Trophoblast cell (in vitro differentiated cells and primary cell): ENCODE data around the gene KRTAP20-4.

Experiments
- DNase-seq, 2 donors: peaks; one replicate each; pipeline ENCODE4 v3.0.0-alpha.2; 2016
- H2AFZ ChIP-seq: 2 replicates; pipeline ENCODE4 v1.6.1; 2013; ENCODE audit warnings: low read length, moderate library complexity, mild to moderate bottlenecking; ENCODE audit not compliant: insufficient read depth, poor library complexity
- H2AK5ac ChIP-seq: 2 replicates; pipeline ENCODE4 v1.6.1; 2013; ENCODE audit warnings: mild to moderate bottlenecking, low read length
- H2BK120ac ChIP-seq: 2 replicates; pipeline ENCODE4 v1.6.1; 2013; ENCODE audit warnings: low read length, mild to moderate bottlenecking, moderate library complexity; ENCODE audit not compliant: insufficient read depth, poor library complexity
- H2BK12ac ChIP-seq: 2 replicates; pipeline ENCODE4 v1.6.1; 2013; ENCODE audit warnings: mild to moderate bottlenecking, low read length, moderate library complexity
- H2BK5ac ChIP-seq: 2 replicates; pipeline ENCODE4 v1.6.1; 2013; ENCODE audit warnings: low read length, low read depth, moderate library complexity, mild to moderate bottlenecking; ENCODE audit not compliant: poor library complexity
- H3K14ac ChIP-seq: 2 replicates; pipeline ENCODE4 v1.6.1; 2013; ENCODE audit warnings: mild to moderate bottlenecking, low read length
- H3K18ac ChIP-seq: 2 replicates; pipeline ENCODE4 v1.6.1; 2013; ENCODE audit warnings: mild to moderate bottlenecking, low read length
- H3K23ac ChIP-seq: 2 replicates; pipeline ENCODE4 v1.6.1; 2013; ENCODE audit warnings: low read length
- H3K27ac ChIP-seq: 2 replicates; pipeline ENCODE4 v1.5.1; 2013; ENCODE audit warnings: low read depth, mild to moderate bottlenecking, inconsistent platforms, low read length, moderate library complexity
- H3K27me3 ChIP-seq: 2 replicates; pipeline ENCODE4 v1.6.1; 2013; ENCODE audit warnings: inconsistent platforms, mild to moderate bottlenecking, low read length, moderate library complexity; ENCODE audit not compliant: insufficient read depth
- H3K36me3 ChIP-seq, 2 experiments: 1 replicate in 1 of 2; 2 replicates in 1 of 2; pipeline ENCODE4 v1.6.1; 2013; ENCODE audit warnings: low read length in 2 of 2, mild to moderate bottlenecking in 2 of 2, moderate library complexity in 1 of 2; ENCODE audit not compliant: insufficient read depth in 2 of 2, control insufficient read depth in 1 of 2
- H3K4ac ChIP-seq: 2 replicates; pipeline ENCODE4 v1.6.1; 2013; ENCODE audit warnings: low read depth, mild to moderate bottlenecking, low read length, moderate library complexity
- H3K4me1 ChIP-seq, 2 experiments: 1 replicate in 1 of 2; 2 replicates in 1 of 2; pipeline ENCODE4 v1.6.1; 2013; ENCODE audit warnings: low read length in 2 of 2, mild to moderate bottlenecking in 2 of 2, moderate library complexity in 1 of 2; ENCODE audit not compliant: insufficient read depth in 2 of 2, control insufficient read depth in 1 of 2
- H3K4me2 ChIP-seq: 2 replicates; pipeline ENCODE4 v1.6.1; 2013; ENCODE audit warnings: inconsistent platforms, mild to moderate bottlenecking, low read length, moderate library complexity
- H3K4me3 ChIP-seq: 2 replicates; pipeline ENCODE4 v1.5.1; 2013; ENCODE audit warnings: mild to moderate bottlenecking, low read depth, low read length, inconsistent platforms
- H3K79me1 ChIP-seq: one replicate; pipeline ENCODE4 v1.6.1; 2013; ENCODE audit warnings: low read length
- H3K79me2 ChIP-seq: 2 replicates; pipeline ENCODE4 v1.6.1; 2013; ENCODE audit warnings: low read length, mild to moderate bottlenecking; ENCODE audit not compliant: control insufficient read depth, insufficient read depth, poor library complexity
- H3K9ac ChIP-seq: 2 replicates; pipeline ENCODE4 v1.6.1; 2013; ENCODE audit warnings: mild to moderate bottlenecking, low read length
- H3K9me3 ChIP-seq: 2 replicates; pipeline ENCODE4 v1.6.1; 2013; ENCODE audit warnings: low read depth, mild to moderate bottlenecking, control low read depth, inconsistent platforms, low read length; ENCODE audit not compliant: insufficient read depth
- H4K12ac ChIP-seq: 2 replicates; pipeline ENCODE4 v1.6.1; 2013; ENCODE audit warnings: low read depth, mild to moderate bottlenecking, low read length, moderate library complexity
- H4K8ac ChIP-seq: 2 replicates; pipeline ENCODE4 v1.6.1; 2013; ENCODE audit warnings: low read depth, mild to moderate bottlenecking, low read length, moderate library complexity
- H4K91ac ChIP-seq: one replicate; pipeline ENCODE4 v1.6.1; 2013; ENCODE audit warnings: low read depth, mild to moderate bottlenecking, low read length, moderate library complexity
- WGBS: extraction: QIAGEN DNeasy Blood & Tissue Kit; methylation state at CpG from one replicate; pipeline ENCODE4 v1.1.7; 2013; ENCODE audit warnings: missing lambda C conversion rate; ENCODE audit not compliant: insufficient read length, insufficient coverage; ENCODE audit errors: extremely low coverage; 5-methylcytosine and 5-hydroxymethylcytosine counted together

The KRTAP20-4 gene

DNA sequence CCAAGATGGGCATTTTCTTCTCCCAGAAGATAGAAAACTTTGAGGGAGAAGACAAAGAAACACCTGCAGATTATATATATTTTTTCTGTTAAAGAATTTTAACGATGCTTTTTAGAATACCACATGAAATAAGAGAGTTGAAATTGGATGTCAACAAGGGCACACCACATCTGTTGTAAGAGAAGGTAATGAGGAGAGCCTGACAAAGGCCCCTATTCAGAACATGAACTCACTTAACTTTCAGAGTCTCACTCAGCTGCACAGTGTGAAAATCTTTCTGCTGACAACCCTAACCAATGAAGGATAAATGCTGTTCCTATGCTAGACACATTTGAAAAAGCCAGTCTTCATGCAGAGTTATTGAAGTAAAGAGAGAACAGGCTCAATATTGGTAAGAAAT is 37.6 kb upstream of the KRTAP20-4 start:
- no peaks in the 10 kb centered on the region for H3K9me3 ChIP-seq
- no peaks in the 10 kb centered on the region for H3K36me3 ChIP-seq
- H3K27ac ChIP-seq: no peak overlapping the region
- no peak overlapping the region for H3K4me3 ChIP-seq
- H2BK120ac ChIP-seq: no peak overlapping the region
- H3K79me2 ChIP-seq: no peaks in the 10 kb centered on the region
- no peak overlapping the region for H4K8ac ChIP-seq
- no peak overlapping the region for H4K91ac ChIP-seq
- H4K12ac ChIP-seq: no peak overlapping the region
- no peak overlapping the region for H2BK12ac ChIP-seq
- H3K27me3 ChIP-seq: no peaks in the 10 kb centered on the region
- no CpG with 5 or more reads among the region's 1 CpG for WGBS
- no peak overlapping the region for H3K4ac ChIP-seq
- H3K18ac ChIP-seq: no peak overlapping the region
- DNase-seq: no peak
- no peak overlapping the region for H2AK5ac ChIP-seq
- no peak overlapping the region for H3K23ac ChIP-seq
- H2AFZ ChIP-seq: no peak overlapping the region
- no peak overlapping the region for H2BK5ac ChIP-seq
- no peaks in the 10 kb centered on the region for H3K79me1 ChIP-seq
- no peak overlapping the region for H3K4me2 ChIP-seq
- no peak overlapping the region for H3K14ac ChIP-seq
- no peak overlapping the region for H3K9ac ChIP-seq
- no peaks in the 10 kb centered on the region for H3K4me1 ChIP-seq

DNA sequence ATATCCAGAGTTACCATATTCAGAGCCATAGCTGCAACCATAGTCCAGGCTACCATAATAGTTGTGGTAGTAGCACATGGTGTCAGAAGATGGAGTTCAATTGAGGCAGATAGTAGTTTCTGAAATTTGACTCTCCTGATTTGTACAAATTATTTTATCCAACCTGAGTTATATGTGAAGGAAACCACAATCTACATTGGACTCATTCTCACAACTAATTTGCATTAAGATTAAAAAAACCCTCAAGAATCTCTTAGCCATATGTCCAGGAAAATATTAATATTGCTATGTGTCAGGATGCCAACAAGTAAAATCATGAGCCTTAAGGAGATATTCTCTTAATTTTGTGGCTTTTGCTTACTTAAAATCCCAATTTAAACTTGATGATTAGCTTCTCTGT is 30.1 kb upstream of the KRTAP20-4 start, which contains the start of gene KRTAP22-2:
Gene KRTAP22-2 (minus strand): TSS at position 101 of the 400 bp plus-strand sequence.
- Histone ChIP-seq H3K79me2 (no peaks in the 10 kb centered on the region), H3K9ac (no peak within 1 kb of the TSS), H3K4ac (no peak within 1 kb of the TSS), H4K8ac (no peak within 1 kb of the TSS), H3K79me1 (no peaks in the 10 kb centered on the region), H3K14ac (no peak within 1 kb of the TSS), H3K18ac (no peak within 1 kb of the TSS), H2BK120ac (no peak within 1 kb of the TSS), H3K36me3 (no peaks in the 10 kb centered on the region), H2AK5ac (no peak within 1 kb of the TSS), H3K4me1 (no peaks in the 10 kb centered on the region), H3K27me3 (no peaks in the 10 kb centered on the region), H3K4me2 (no peak within 1 kb of the TSS), H3K23ac (no peak within 1 kb of the TSS), H3K9me3 (no peaks in the 10 kb centered on the region), H4K91ac (no peak within 1 kb of the TSS), H3K4me3 (no peak within 1 kb of the TSS), H2AFZ (no peak within 1 kb of the TSS), H2BK12ac (no peak within 1 kb of the TSS), H2BK5ac (no peak within 1 kb of the TSS), H4K12ac (no peak within 1 kb of the TSS), H3K27ac (no peak within 1 kb of the TSS)
- no peak for DNase-seq

DNA sequence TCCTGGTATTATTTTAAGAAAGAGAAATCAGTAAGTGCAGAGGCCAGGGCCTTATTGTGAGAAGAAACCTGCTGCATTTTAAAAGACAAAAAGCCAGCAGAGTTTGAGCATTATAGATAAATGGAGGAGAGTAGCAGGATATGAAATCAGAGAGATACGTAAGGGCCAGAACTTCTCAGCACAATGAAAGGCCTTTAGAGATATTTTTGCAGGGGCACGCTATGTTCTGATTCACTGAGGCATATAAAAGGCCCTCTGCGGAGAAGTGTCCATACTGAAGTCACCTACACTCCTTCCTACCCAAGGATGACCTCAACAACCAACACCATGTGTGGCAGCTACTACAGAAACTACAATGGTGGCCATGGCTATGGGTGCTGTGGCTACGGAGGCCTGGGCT is 28.3 kb upstream of the KRTAP20-4 start, which contains the start of gene KRTAP6-3:
Gene KRTAP6-3 (plus strand): TSS at position 301 of the 400 bp plus-strand sequence. CDS start 6 bp downstream, at position 307.
- Histone ChIP-seq H4K91ac (no peak within 1 kb of the TSS), H3K4me2 (no peak within 1 kb of the TSS), H3K79me1 (no peaks in the 10 kb centered on the region), H3K4me3 (no peak within 1 kb of the TSS), H2AK5ac (no peak within 1 kb of the TSS), H3K4me1 (no peaks in the 10 kb centered on the region), H3K36me3 (no peaks in the 10 kb centered on the region), H2BK120ac (no peak within 1 kb of the TSS), H4K8ac (no peak within 1 kb of the TSS), H3K9me3 (no peaks in the 10 kb centered on the region), H3K23ac (no peak within 1 kb of the TSS), H3K4ac (no peak within 1 kb of the TSS), H2AFZ (no peak within 1 kb of the TSS), H3K79me2 (no peaks in the 10 kb centered on the region), H3K27me3 (no peaks in the 10 kb centered on the region), H4K12ac (no peak within 1 kb of the TSS), H3K27ac (no peak within 1 kb of the TSS), H2BK12ac (no peak within 1 kb of the TSS), H2BK5ac (no peak within 1 kb of the TSS), H3K14ac (no peak within 1 kb of the TSS), H3K9ac (no peak within 1 kb of the TSS), H3K18ac (no peak within 1 kb of the TSS)
- no peak for DNase-seq
- no CpG with 5 or more reads among the region's 4 CpGs for WGBS

DNA sequence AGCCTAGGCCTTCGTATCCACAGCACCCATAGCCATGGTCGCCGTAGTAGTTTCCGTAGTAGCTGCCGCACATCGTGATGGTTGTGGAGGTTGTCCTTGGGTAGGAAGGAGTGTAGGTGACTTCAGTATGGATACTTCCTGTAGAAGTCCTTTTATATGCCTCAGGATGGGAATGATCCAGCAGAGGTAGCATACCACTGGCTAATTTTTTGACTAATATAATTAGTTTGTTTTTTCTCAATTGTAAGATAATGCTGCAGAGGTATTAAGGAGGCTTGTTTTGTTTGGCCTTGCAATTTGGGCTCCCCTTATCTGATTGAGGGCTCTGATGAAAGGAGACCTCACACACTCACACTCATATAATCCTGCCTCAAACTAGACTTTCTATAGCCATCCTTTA is 21.6 kb upstream of the KRTAP20-4 start, which contains the start of gene KRTAP6-2:
Gene KRTAP6-2 (minus strand): TSS at position 101 of the 400 bp plus-strand sequence. CDS start 28 bp downstream, at position 73.
- H4K8ac ChIP-seq: no peak within 1 kb of the TSS
- no peak within 1 kb of the TSS for H2AK5ac ChIP-seq
- no peaks in the 10 kb centered on the region for H3K79me1 ChIP-seq
- no peak within 1 kb of the TSS for H3K4ac ChIP-seq
- no peak within 1 kb of the TSS for H3K4me3 ChIP-seq
- no peak within 1 kb of the TSS for H3K27ac ChIP-seq
- H2AFZ ChIP-seq: no peak within 1 kb of the TSS
- H3K4me1 ChIP-seq: no peaks in the 10 kb centered on the region
- H3K9me3 ChIP-seq: no peaks in the 10 kb centered on the region
- H3K4me2 ChIP-seq: no peak within 1 kb of the TSS
- H2BK12ac ChIP-seq: no peak within 1 kb of the TSS
- H2BK5ac ChIP-seq: no peak within 1 kb of the TSS
- H3K14ac ChIP-seq: no peak within 1 kb of the TSS
- no peaks in the 10 kb centered on the region for H3K27me3 ChIP-seq
- H3K36me3 ChIP-seq: no peaks in the 10 kb centered on the region
- H3K79me2 ChIP-seq: no peaks in the 10 kb centered on the region
- no peak within 1 kb of the TSS for H4K91ac ChIP-seq
- WGBS: no CpG with 5 or more reads among the region's 6 CpGs
- DNase-seq: no peak
- H3K9ac ChIP-seq: no peak within 1 kb of the TSS
- H3K18ac ChIP-seq: no peak within 1 kb of the TSS
- no peak within 1 kb of the TSS for H2BK120ac ChIP-seq
- no peak within 1 kb of the TSS for H4K12ac ChIP-seq
- H3K23ac ChIP-seq: no peak within 1 kb of the TSS
